GM12878 (cell line): ENCODE measurements around the gene FAM171A1. TPM values are rescaled to one million over a fixed set of nuclear protein-coding genes. Genes with fewer than 3 reads are reported as not detected.

ENCODE experiments used
- ATAC-seq: fragments of 200-7000 bp; cut with Tn5 transposase; 3 replicates; pipeline ENCODE4 v1.9.1; 2020; ENCODE audit warnings: mild to moderate bottlenecking, moderate library complexity
- BruUV-seq: library from RNA; stranded (reverse); fragments of 400-500 nt; replicated peaks from 2 replicates; lab custom pipeline; 2021; lab: Mats Ljungman, UMichigan
- CTCF ChIA-PET: fragments of 300-600 bp; sonication (Branson Sonifier 250); formaldehyde crosslinking; extraction: SDS; loops from one replicate; lab custom pipeline; 2021; ENCODE audit warnings: inconsistent platforms; lab: Yijun Ruan, JAX
- POLR2A ChIA-PET: fragments of 350-600 bp; formaldehyde crosslinking; extraction: SDS; loops from one replicate; lab custom pipeline; 2021; ENCODE audit warnings: inconsistent platforms; lab: Charles Lee
- RAD21 ChIA-PET: fragments of 300-600 bp; sonication (Branson Sonifier 250); formaldehyde crosslinking; loops from one replicate; lab custom pipeline; 2023; ENCODE audit warnings: antibody characterized with exemption; ENCODE audit not compliant: unreplicated experiment; lab: Charles Lee
- SMC1A ChIA-PET: fragments of 300-600 bp; sonication (Branson Sonifier 250); formaldehyde crosslinking; loops from one replicate; lab custom pipeline; 2023; ENCODE audit not compliant: unreplicated experiment, uncharacterized antibody; lab: Charles Lee
- DNase-seq: peaks from one replicate; pipeline ENCODE4 v3.0.0-alpha.2; 2011; ENCODE audit warnings: low read depth, low spot score
- FAIRE-seq: peaks from 3 replicates; lab custom pipeline; 2011; peaks lifted over from hg19 to GRCh38; lab: Jason Lieb, UNC
- H2AFZ ChIP-seq: 2 replicates; pipeline ENCODE4 v1.6.0; 2011; ENCODE audit warnings: low read depth, low read length, control low read depth; ENCODE audit not compliant: control insufficient read depth
- H3K27ac ChIP-seq: 2 replicates; pipeline ENCODE4 v1.5.1; 2011; ENCODE audit warnings: control low read depth; ENCODE audit not compliant: control insufficient read depth, insufficient read depth
- H3K27me3 ChIP-seq, 2 experiments: replicated peaks in 1 of 2; 2 replicates each; pipeline versions ENCODE4 v1.6.0 to v1.6.1; 2011; ENCODE audit warnings: low read length in 1 of 2; ENCODE audit not compliant: control insufficient read depth in 2 of 2, insufficient read depth in 2 of 2
- H3K36me3 ChIP-seq, 2 experiments: 2 replicates each; pipeline ENCODE4 v1.5.1; 2011; ENCODE audit warnings: low read length in 1 of 2; ENCODE audit not compliant: control insufficient read depth in 2 of 2, insufficient read depth in 2 of 2
- H3K4me1 ChIP-seq: 2 replicates; pipeline ENCODE4 v1.6.1; 2011; ENCODE audit warnings: mild to moderate bottlenecking, low read length, moderate library complexity, mixed read lengths; ENCODE audit not compliant: control insufficient read depth, insufficient read depth
- H3K4me2 ChIP-seq: 2 replicates; pipeline ENCODE4 v1.6.0; 2011; ENCODE audit warnings: control low read depth; ENCODE audit not compliant: control insufficient read depth, insufficient read depth
- H3K4me3 ChIP-seq: fragments of 200-600 bp; sonication (generic); 2 replicates; pipeline ENCODE4 v1.5.1; 2016
- H3K79me2 ChIP-seq: 2 replicates; pipeline ENCODE4 v1.6.0; 2011; ENCODE audit warnings: low read length; ENCODE audit not compliant: control insufficient read depth, insufficient read depth
- H3K9ac ChIP-seq: 2 replicates; pipeline ENCODE4 v1.8.0; 2011; ENCODE audit warnings: low read length, control low read depth, mixed read lengths; ENCODE audit not compliant: control insufficient read depth, insufficient read depth
- H3K9me3 ChIP-seq: replicated peaks from 3 replicates; pipeline ENCODE4 v1.5.1; 2011; ENCODE audit warnings: mild to moderate bottlenecking, low read length; ENCODE audit not compliant: control insufficient read depth, insufficient read depth
- H4K20me1 ChIP-seq: 2 replicates; pipeline ENCODE4 v1.6.0; 2011; ENCODE audit not compliant: control insufficient read depth, insufficient read depth
- EZH2 ChIP-seq: IDR thresholded peaks from 2 replicates; pipeline ENCODE4 v1.6.1; 2012; ENCODE audit warnings: low read depth, mild to moderate bottlenecking, control low read depth, inconsistent platforms, low read length, borderline replicate concordance; ENCODE audit not compliant: control insufficient read depth
- HDAC2 ChIP-seq: fragments of 200-600 bp; sonication (generic); IDR thresholded peaks from 2 replicates; pipeline ENCODE4 v1.6.1; 2017
- MYB ChIP-seq: fragments of 150-350 bp; IDR thresholded peaks from 2 replicates; pipeline ENCODE4 v1.6.1; 2014; ENCODE audit warnings: mild to moderate bottlenecking, low read depth, low read length, borderline replicate concordance
- RBBP5 ChIP-seq: fragments of 200-600 bp; sonication (generic); conservative IDR thresholded peaks from 2 replicates; pipeline ENCODE4 v1.6.1; 2016
- TARDBP ChIP-seq: IDR thresholded peaks from 2 replicates; pipeline ENCODE4 v1.6.1; 2016; ENCODE audit warnings: borderline replicate concordance
- WGBS: methylation state at CpG from one replicate; pipeline ENCODE4 v1.1.6; 2016; ENCODE audit warnings: low lambda C conversion rate; ENCODE audit not compliant: insufficient replicate concordance, insufficient coverage; ENCODE audit errors: missing lambda C conversion rate; 5-methylcytosine and 5-hydroxymethylcytosine counted together
- in situ Hi-C: fragments of 300-500 bp; cut with MboI; formaldehyde crosslinking; loops from 9 replicates; pipeline ENCODE4 v1.14.3; 2018; ENCODE audit warnings: mixed read lengths
- intact Hi-C: fragments of 100-400 bp; cut with micrococcal nuclease; formaldehyde crosslinking; loops from one replicate; pipeline ENCODE4 v1.14.2; 2022; ENCODE audit not compliant: unreplicated experiment
- polyA plus RNA-seq, 11 experiments: library from polyadenylated mRNA; depleted of rRNA in 4 of 11; unstranded in 6 of 11; stranded (reverse) in 5 of 11; fragments of >200 nt; fragmentation: Nextera tagmentation in 4 of 11; fragmentation: Illumina TruSeq in 1 of 11; extraction: Ambion mirVana in 4 of 11; extraction: Trizol in 1 of 11; gene quantifications; 1 replicate in 1 of 11; 2 replicates in 10 of 11; pipeline versions ENCODE4 v1.2.1 to v1.2.3, GENCODE V29; 2011 to 2016; ENCODE audit warnings: inconsistent platforms in 2 of 11, missing spikeins in 2 of 11, low read depth in 1 of 11
- total RNA-seq, 4 experiments: library from RNA; depleted of rRNA in 3 of 4; stranded (reverse); fragments of >200 nt in 3 of 4; fragmentation: Illumina TruSeq in 1 of 4; extraction: Trizol in 1 of 4; gene quantifications; 2 replicates each; pipeline versions ENCODE4 v1.2.1 to v1.2.3, GENCODE V29; 2013 to 2021
- TF ChIP-seq, protein P1 (sequence below): fragments of 450-650 bp; IDR thresholded peaks from 2 replicates; pipeline ENCODE4 v1.6.1; 2016; ENCODE audit warnings: mild to moderate bottlenecking

The FAM171A1 gene
- total and polyA plus RNA-seq, 10 of the 15 experiments (the other 5 are each of a cell fraction or from before 2014, with no cell fraction given) = 0.05 to 0.28 (median 0.10) TPM; not detected in 1

DNA sequence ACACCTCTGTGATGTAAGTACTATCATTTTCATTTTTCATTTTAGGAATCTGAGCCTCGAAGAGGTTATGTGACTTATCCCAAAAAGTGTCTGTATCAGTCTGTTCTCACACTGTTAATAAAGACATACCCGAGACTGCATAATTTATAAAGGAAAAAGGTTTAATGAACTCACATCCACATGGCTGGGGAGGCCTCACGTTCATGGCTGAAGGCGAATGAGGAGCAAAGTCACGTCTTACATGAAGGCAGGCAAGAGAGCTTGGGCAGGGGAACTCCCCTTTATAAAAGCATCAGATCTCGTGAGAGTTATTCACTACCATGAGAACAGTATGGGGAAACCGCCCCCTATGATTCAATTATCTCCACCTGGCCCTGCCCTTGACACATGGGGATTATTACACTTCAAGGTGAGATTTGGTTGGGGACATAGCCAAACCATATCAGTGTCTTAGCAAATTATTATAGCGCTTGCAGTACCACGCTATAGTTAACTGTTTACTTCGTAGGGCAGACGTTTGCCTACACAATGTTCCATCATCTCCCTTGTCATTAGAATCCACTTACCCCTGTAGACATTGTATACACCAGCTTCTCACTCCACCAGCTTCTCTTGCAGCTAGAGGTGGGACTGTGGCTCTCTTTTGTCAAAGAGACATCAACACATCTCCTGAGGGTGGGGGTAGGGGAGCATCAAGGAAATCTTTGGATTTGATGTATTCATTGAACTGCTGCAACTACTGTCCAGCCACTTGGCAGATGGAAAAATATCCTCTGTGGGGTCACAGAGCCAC, 187.2 kb downstream of the FAM171A1 start (continued):
- TF ChIP-seq RBBP5 (no peak), EZH2 (no peak)

DNA sequence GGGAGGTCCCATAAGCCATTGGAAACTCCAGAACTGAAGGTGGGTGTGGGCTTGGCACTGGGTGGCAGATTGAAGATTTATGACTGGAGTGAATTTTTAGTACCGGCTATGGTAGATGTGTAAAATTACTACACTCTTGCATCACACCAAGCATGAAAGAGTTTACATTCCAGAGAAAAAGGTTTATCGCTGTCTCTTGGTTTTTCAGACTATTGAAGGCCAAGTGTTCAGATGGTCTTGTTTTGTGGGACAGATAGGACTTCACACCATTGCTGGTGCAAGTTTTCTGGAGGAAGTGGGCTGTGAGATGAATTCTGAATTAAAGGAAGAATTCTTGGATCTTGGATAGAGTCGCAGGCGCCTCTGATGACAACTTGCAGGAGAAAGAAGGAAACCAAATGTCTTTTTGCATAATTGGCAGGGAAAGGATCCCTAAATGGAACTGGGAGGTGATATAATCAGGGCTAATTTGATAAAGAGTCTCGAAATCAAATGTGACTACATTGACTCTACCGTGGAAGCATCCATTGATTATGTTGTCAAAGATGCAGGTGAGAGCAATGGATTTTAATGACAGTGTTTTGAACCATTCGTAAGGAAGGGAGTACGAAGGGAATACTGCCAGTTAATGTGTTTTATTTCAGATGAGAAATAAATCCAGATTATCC, 188.4 kb downstream of the FAM171A1 start:
- 38% methylated on average over 8 of the region's 8 CpGs for WGBS
- CTCF ChIA-PET = no interaction called here

More for the DNA sequence above, 188.4 kb downstream of the FAM171A1 start:
- in situ Hi-C loops (no loop called here), intact Hi-C loops (no loop called here)
- no peak for ATAC-seq
- no peaks in the 10 kb centered on the region for H3K79me2 ChIP-seq
- no peak overlapping the region for H3K27ac ChIP-seq
- no peak for TF ChIP-seq HDAC2
- no peak for TF ChIP-seq TARDBP
- TF ChIP-seq MYB = no peak
- TF ChIP-seq, protein P1, sequence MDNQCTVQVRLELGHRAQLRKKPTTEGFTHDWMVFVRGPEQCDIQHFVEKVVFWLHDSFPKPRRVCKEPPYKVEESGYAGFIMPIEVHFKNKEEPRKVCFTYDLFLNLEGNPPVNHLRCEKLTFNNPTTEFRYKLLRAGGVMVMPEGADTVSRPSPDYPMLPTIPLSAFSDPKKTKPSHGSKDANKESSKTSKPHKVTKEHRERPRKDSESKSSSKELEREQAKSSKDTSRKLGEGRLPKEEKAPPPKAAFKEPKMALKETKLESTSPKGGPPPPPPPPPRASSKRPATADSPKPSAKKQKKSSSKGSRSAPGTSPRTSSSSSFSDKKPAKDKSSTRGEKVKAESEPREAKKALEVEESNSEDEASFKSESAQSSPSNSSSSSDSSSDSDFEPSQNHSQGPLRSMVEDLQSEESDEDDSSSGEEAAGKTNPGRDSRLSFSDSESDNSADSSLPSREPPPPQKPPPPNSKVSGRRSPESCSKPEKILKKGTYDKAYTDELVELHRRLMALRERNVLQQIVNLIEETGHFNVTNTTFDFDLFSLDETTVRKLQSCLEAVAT = no peak
- no peaks in the 10 kb centered on the region for H3K36me3 ChIP-seq
- H3K4me1 ChIP-seq = no peaks in the 10 kb centered on the region
- no peak overlapping the region for H2AFZ ChIP-seq
- FAIRE-seq = no peak
- H3K4me2 ChIP-seq = no peak overlapping the region
- no peaks in the 10 kb centered on the region for H4K20me1 ChIP-seq
- ChIA-PET SMC1A (no interaction called here), RAD21 (interaction anchor here (0.6 kb wide), 1 partner anchor 118 kb away, joined by 3 read pairs; no protein-coding TSS in a partner anchor), POLR2A (no interaction called here)
- DNase-seq = no peak
- no peaks in the 10 kb centered on the region; a peak in 1 of 4 replicates for H3K27me3 ChIP-seq
- no peak overlapping the region for H3K9ac ChIP-seq
- no TSS peak for BruUV-seq
- H3K4me3 ChIP-seq = no peak overlapping the region
- H3K9me3 ChIP-seq = no peaks in the 10 kb centered on the region; the same call in 2 of the 3 replicates
